Lower lobe of right lung (tissue), 2 donors: ENCODE data around the gene PTPRN2. TPM values are rescaled to one million over a fixed set of nuclear protein-coding genes. Genes with fewer than 3 reads are reported as not detected.
A peak's percentile ranks its signal among the peaks of the same experiment; 100 is the strongest.

Experiments used
- ATAC-seq, 2 donors: fragments of 200-7000 bp; cut with Tn5 transposase; one replicate each; pipeline ENCODE4 v1.9.1; 2020 to 2022; ENCODE audit warnings: mild to moderate bottlenecking in 2 of 2, moderate library complexity in 2 of 2
- DNase-seq: peaks from one replicate; pipeline ENCODE4 v3.0.0-alpha.2; 2020
- H3K27ac ChIP-seq: fragments of 200-600 bp; one replicate; pipeline ENCODE4 v1.8.0; 2022
- H3K27me3 ChIP-seq: fragments of 200-600 bp; one replicate; pipeline ENCODE4 v1.8.0; 2022; ENCODE audit warnings: low read depth
- H3K36me3 ChIP-seq: fragments of 200-600 bp; one replicate; pipeline ENCODE4 v1.8.0; 2022; ENCODE audit warnings: mild to moderate bottlenecking
- H3K4me1 ChIP-seq: fragments of 200-600 bp; one replicate; pipeline ENCODE4 v1.8.0; 2022
- H3K4me3 ChIP-seq: fragments of 200-600 bp; one replicate; pipeline ENCODE4 v1.8.0; 2022; ENCODE audit warnings: mild to moderate bottlenecking
- H3K9me3 ChIP-seq: fragments of 200-600 bp; one replicate; pipeline ENCODE4 v1.8.0; 2022
- intact Hi-C: fragments of 100-400 bp; cut with DNase I; formaldehyde crosslinking; loops from one replicate; pipeline ENCODE4 v1.11.0; 2022
- total RNA-seq: library from RNA; stranded (reverse); fragmentation: NEBNext Ultra II Directional; extraction: Animal tissue kit (Norgen Biotek cat#: 25700); gene quantifications from one replicate; pipeline ENCODE4 v1.2.1, GENCODE V29; 2021
- TF ChIP-seq, protein P1 (sequence below): fragments of 200-600 bp; IDR thresholded peaks from one replicate; pipeline ENCODE4 v1.8.0; 2022; ENCODE audit warnings: antibody characterized with exemption, mild to moderate bottlenecking
- donor health status: DM: no; HTN: yes; CAD: no; lungs with severe emphysema.

PTPRN2 gene
- total RNA-seq, 1 donor from 2014 or later = 6.8 TPM

DNA sequence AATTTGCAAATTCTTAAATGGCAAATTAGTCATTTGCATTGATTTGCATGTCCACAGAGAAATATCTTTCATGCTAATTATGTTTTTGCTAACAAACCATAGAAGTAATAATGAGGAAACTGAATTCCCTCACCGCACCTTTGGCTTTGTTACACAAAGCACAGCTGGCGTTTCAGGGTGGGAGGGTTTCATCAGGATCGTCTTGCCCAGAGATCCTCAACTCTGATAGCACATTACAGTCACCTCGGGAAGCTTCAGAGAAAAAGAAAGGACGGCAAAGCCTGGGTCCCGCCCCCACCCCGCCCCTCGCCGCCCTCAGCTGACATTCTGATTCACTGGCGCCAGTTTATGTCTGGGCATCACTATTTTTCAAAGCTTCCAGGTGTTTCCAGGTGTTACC lies 119.4 kb downstream of the PTPRN2 start:
- Histone ChIP-seq H3K27me3 (no peaks in the 10 kb centered on the region), H3K9me3 (no peaks in the 10 kb centered on the region), H3K27ac (no peak overlapping the region), H3K4me3 (no peak overlapping the region), H3K4me1 (peaks cover 4% of the 10 kb centered on the region), H3K36me3 (no peaks in the 10 kb centered on the region)
- intact Hi-C loops = no loop called here
- TF ChIP-seq, protein P1, sequence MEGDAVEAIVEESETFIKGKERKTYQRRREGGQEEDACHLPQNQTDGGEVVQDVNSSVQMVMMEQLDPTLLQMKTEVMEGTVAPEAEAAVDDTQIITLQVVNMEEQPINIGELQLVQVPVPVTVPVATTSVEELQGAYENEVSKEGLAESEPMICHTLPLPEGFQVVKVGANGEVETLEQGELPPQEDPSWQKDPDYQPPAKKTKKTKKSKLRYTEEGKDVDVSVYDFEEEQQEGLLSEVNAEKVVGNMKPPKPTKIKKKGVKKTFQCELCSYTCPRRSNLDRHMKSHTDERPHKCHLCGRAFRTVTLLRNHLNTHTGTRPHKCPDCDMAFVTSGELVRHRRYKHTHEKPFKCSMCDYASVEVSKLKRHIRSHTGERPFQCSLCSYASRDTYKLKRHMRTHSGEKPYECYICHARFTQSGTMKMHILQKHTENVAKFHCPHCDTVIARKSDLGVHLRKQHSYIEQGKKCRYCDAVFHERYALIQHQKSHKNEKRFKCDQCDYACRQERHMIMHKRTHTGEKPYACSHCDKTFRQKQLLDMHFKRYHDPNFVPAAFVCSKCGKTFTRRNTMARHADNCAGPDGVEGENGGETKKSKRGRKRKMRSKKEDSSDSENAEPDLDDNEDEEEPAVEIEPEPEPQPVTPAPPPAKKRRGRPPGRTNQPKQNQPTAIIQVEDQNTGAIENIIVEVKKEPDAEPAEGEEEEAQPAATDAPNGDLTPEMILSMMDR = no peak
- DNase-seq (no peak), ATAC-seq (no peak)

DNA sequence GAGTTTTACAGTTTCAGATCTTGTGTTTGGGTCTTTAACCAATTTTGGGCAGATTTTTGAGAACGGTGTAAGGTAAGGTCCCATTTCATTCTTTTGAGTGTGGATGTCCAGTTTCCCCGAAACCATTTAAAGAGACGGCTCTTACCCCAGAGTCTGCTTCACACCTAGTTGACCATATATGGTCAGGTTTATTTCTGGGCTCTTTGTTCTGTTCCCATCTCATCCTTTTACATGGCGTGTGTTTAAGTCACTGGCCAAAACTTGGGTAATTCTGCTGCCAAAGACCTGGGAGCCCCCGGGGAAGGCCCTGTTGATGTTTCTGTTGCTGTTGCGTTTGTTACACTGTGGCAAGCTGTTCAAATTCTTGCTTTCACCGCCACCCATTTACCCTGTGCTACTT lies 120.1 kb downstream of the PTPRN2 start:
- intact Hi-C loops = no loop called here
- TF ChIP-seq, protein P1 = no peak
- H3K27me3 ChIP-seq = no peaks in the 10 kb centered on the region
- no peaks in the 10 kb centered on the region for H3K4me1 ChIP-seq
- no peaks in the 10 kb centered on the region for H3K9me3 ChIP-seq
- no peaks in the 10 kb centered on the region for H3K36me3 ChIP-seq
- no peak for ATAC-seq
- no peak overlapping the region for H3K4me3 ChIP-seq
- H3K27ac ChIP-seq = no peak overlapping the region
- no peak for DNase-seq

DNA sequence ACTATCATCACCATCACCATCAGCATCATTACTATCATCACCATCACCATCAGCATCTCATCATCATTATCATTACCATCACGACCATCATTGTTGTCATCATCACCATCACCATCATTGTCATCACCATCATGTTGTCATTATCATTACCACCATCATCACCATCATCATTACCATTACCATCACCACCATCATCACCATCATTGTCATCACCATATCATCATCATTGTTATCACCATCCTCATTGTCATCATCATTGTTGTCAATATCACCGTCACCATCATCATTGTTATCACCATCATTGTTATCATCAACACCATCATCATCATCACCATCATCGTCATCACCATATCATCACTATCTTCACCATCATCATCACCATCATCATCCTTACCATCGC lies 124.3 kb downstream of the PTPRN2 start:
- H3K27me3 ChIP-seq = no peaks in the 10 kb centered on the region
- TF ChIP-seq, protein P1 = no peak
- no peaks in the 10 kb centered on the region for H3K9me3 ChIP-seq
- H3K36me3 ChIP-seq = no peaks in the 10 kb centered on the region
- no peak overlapping the region for H3K4me3 ChIP-seq
- H3K27ac ChIP-seq = no peak overlapping the region
- DNase-seq = no peak
- H3K4me1 ChIP-seq = no peaks in the 10 kb centered on the region
- intact Hi-C loops = no loop called here
- no peak for ATAC-seq

DNA sequence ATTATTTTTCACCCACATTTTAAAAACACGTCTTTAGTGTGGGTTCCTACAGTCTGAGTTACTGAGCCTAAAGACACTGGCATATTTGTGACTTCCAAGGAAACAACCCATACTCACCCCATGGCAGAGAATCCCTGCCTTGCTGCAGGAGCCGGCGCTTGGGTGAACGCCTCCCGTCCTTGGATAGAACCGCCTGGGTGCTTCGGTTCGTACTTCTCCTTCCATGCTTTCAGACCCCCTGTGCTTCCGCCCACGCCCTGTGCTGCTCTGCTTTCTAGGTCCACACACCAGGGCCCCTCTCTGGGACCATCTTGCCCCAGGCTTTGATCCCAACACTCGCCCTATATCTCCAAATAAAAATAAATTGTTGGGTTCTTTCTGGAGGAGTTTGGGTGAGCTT lies 125.8 kb downstream of the PTPRN2 start:
- Histone ChIP-seq H3K27ac (no peak overlapping the region), H3K4me3 (no peak overlapping the region), H3K4me1 (no peaks in the 10 kb centered on the region), H3K9me3 (no peaks in the 10 kb centered on the region), H3K27me3 (no peaks in the 10 kb centered on the region), H3K36me3 (no peaks in the 10 kb centered on the region)
- DNase-seq = no peak
- peak in 1 of 2 donors; percentile 34 for ATAC-seq
- TF ChIP-seq, protein P1 = no peak
- intact Hi-C loops = no loop called here

DNA sequence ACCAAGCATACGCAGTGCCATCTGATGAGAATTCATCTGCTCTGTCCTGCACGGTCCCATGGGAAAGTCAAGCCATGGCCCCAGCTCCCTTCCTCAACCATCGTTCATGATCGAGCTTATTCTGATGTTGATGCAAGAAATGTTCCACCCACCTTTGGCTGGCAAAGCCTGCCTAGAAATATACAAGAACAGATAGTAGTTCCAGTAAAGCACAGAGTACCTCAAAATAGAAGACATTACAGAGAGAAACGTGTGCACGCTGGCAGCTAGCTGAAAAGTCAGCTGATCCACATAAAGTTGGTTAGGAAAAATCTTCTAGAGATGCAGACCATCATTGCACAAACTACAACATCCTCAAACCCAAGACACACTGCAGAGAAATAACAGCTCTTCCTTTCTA lies 127.0 kb downstream of the PTPRN2 start:
- H3K27ac ChIP-seq = no peak overlapping the region
- no peaks in the 10 kb centered on the region for H3K4me1 ChIP-seq
- DNase-seq (no peak), ATAC-seq (no peak)
- H3K9me3 ChIP-seq = no peaks in the 10 kb centered on the region
- H3K4me3 ChIP-seq = no peak overlapping the region
- H3K36me3 ChIP-seq = no peaks in the 10 kb centered on the region
- intact Hi-C loops = no loop called here
- H3K27me3 ChIP-seq = no peaks in the 10 kb centered on the region
- TF ChIP-seq, protein P1 = no peak
